Endodermal cell (in vitro differentiated cells): ENCODE measurements around the gene MPZL1. TPM values are rescaled to one million over a fixed set of nuclear protein-coding genes. Genes with fewer than 3 reads are reported as not detected.

Source experiments
- DNase-seq: peaks from one replicate; pipeline ENCODE4 v3.0.0-alpha.2; 2017
- H3K27ac ChIP-seq: 2 replicates; pipeline ENCODE4 v1.5.1; 2013; ENCODE audit warnings: mild to moderate bottlenecking, low read depth, low read length, moderate library complexity
- H3K27me3 ChIP-seq: 2 replicates; pipeline ENCODE4 v1.6.1; 2013; ENCODE audit warnings: mild to moderate bottlenecking, low read length, moderate library complexity; ENCODE audit not compliant: insufficient read depth, control insufficient read depth, poor library complexity, severe bottlenecking
- H3K36me3 ChIP-seq: 2 replicates; pipeline ENCODE4 v1.7.0; 2013; ENCODE audit warnings: mild to moderate bottlenecking, low read length, moderate library complexity; ENCODE audit not compliant: control insufficient read depth, insufficient read depth
- H3K4me1 ChIP-seq: one replicate; pipeline ENCODE4 v1.7.0; 2013; ENCODE audit warnings: low read length; ENCODE audit not compliant: control insufficient read depth, insufficient read depth
- H3K4me3 ChIP-seq: 2 replicates; pipeline ENCODE4 v1.5.1; 2013; ENCODE audit warnings: mild to moderate bottlenecking, low read length, moderate library complexity
- H3K9ac ChIP-seq: 2 replicates; pipeline ENCODE4 v1.6.1; 2013; ENCODE audit warnings: mild to moderate bottlenecking, low read length, moderate library complexity; ENCODE audit not compliant: poor library complexity, severe bottlenecking; ENCODE audit errors: extremely low read depth
- H3K9me3 ChIP-seq: 2 replicates; pipeline ENCODE4 v1.6.1; 2013; ENCODE audit warnings: mild to moderate bottlenecking, low read length, moderate library complexity; ENCODE audit not compliant: control insufficient read depth
- H3K27ac Mint-ChIP-seq: 2 replicates; pipeline ENCODE4 v1.8.0; 2020; ENCODE audit warnings: mixed read lengths
- H3K27me3 Mint-ChIP-seq: 2 replicates; pipeline ENCODE4 v1.8.0; 2021; ENCODE audit warnings: mild to moderate bottlenecking, mixed read lengths; ENCODE audit not compliant: insufficient read depth
- H3K36me3 Mint-ChIP-seq: 2 replicates; pipeline ENCODE4 v1.8.0; 2020; ENCODE audit warnings: low read depth, mixed read lengths
- H3K4me1 Mint-ChIP-seq: 2 replicates; pipeline ENCODE4 v1.8.0; 2020; ENCODE audit warnings: mixed read lengths
- H3K4me3 Mint-ChIP-seq: 2 replicates; pipeline ENCODE4 v1.8.0; 2020; ENCODE audit warnings: mild to moderate bottlenecking, moderate library complexity, mixed read lengths
- H3K9me3 Mint-ChIP-seq: 2 replicates; pipeline ENCODE4 v1.8.0; 2020; ENCODE audit warnings: mild to moderate bottlenecking, mixed read lengths
- WGBS, 2 experiments: methylation state at CpG; one replicate each; pipeline versions ENCODE4 v1.1.5 to v1.1.7; 2013; ENCODE audit warnings: missing lambda C conversion rate in 2 of 2, mixed read lengths in 1 of 2; ENCODE audit not compliant: insufficient coverage in 1 of 2, insufficient read length in 1 of 2; 5-methylcytosine and 5-hydroxymethylcytosine counted together
- total RNA-seq, 2 donors: library from RNA; stranded (reverse); fragmentation: NEBNext Ultra II Directional in 1 of 2; extraction: Animal tissue kit (Norgen Biotek cat#: 25700) in 1 of 2; gene quantifications; 2 replicates in 1 of 2; 3 replicates in 1 of 2; pipeline ENCODE4 v1.2.1, GENCODE V29; 2021
- TF ChIP-seq, protein P1 (sequence below): fragments of 200-600 bp; sonication (generic); conservative IDR thresholded peaks from 2 replicates; pipeline ENCODE4 v1.5.0; 2021; ENCODE audit warnings: antibody characterized with exemption, mild to moderate bottlenecking

MPZL1 gene
- total RNA-seq, 2 donors from 2014 or later: 111 to 114 TPM

DNA sequence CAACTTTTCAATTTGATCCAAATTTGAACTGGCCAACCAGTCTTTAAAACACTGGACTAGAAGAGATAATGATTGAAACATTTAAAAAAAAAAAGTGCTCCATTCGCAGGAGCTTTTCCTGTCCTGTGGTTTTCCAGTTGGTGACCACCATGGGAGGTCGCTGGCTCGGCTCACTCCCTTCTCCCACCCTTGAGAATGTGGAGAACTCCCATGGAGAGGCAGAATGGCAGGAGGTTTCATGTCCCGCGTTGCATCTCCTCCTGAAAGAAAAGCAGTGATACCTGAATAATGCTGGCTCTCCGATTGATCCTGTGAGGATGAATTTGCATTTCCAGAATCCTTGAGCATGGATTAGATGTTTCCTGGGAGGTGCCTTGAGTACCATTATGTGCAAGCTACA is 16.5 kb upstream of the MPZL1 start:
- peak; percentile 82 for DNase-seq
- TF ChIP-seq, protein P1, sequence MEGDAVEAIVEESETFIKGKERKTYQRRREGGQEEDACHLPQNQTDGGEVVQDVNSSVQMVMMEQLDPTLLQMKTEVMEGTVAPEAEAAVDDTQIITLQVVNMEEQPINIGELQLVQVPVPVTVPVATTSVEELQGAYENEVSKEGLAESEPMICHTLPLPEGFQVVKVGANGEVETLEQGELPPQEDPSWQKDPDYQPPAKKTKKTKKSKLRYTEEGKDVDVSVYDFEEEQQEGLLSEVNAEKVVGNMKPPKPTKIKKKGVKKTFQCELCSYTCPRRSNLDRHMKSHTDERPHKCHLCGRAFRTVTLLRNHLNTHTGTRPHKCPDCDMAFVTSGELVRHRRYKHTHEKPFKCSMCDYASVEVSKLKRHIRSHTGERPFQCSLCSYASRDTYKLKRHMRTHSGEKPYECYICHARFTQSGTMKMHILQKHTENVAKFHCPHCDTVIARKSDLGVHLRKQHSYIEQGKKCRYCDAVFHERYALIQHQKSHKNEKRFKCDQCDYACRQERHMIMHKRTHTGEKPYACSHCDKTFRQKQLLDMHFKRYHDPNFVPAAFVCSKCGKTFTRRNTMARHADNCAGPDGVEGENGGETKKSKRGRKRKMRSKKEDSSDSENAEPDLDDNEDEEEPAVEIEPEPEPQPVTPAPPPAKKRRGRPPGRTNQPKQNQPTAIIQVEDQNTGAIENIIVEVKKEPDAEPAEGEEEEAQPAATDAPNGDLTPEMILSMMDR: no peak
- H3K4me3 Mint-ChIP-seq: no peak overlapping the region
- H3K27me3 Mint-ChIP-seq: peaks cover 17% of the 10 kb centered on the region
- Histone ChIP-seq H3K9ac (no peak overlapping the region), H3K4me1 (peaks cover 3% of the 10 kb centered on the region), H3K9me3 (no peaks in the 10 kb centered on the region), H3K27ac (no peak overlapping the region), H3K36me3 (no peaks in the 10 kb centered on the region), H3K27me3 (no peaks in the 10 kb centered on the region), H3K4me3 (no peak overlapping the region)
- H3K9me3 Mint-ChIP-seq: no peaks in the 10 kb centered on the region
- H3K27ac Mint-ChIP-seq: no peak overlapping the region
- 8 to 14% methylated on average over 3 to 6 of the region's 6 CpGs for WGBS, 2 experiments
- no peaks in the 10 kb centered on the region for H3K36me3 Mint-ChIP-seq
- peaks cover 32% of the 10 kb centered on the region for H3K4me1 Mint-ChIP-seq

- Mint-ChIP-seq H3K36me3 (no peaks in the 10 kb centered on the region), H3K4me1 (peaks cover 32% of the 10 kb centered on the region), H3K9me3 (no peaks in the 10 kb centered on the region), H3K4me3 (no peak overlapping the region), H3K27ac (no peak overlapping the region), H3K27me3 (peaks cover 13% of the 10 kb centered on the region)
- no peak overlapping the region for H3K4me3 ChIP-seq
- H3K4me1 ChIP-seq: peaks cover 3% of the 10 kb centered on the region
- no peak overlapping the region for H3K9ac ChIP-seq
- H3K9me3 ChIP-seq: no peaks in the 10 kb centered on the region
- TF ChIP-seq, protein P1: no peak
- H3K27me3 ChIP-seq: no peaks in the 10 kb centered on the region
- 97% methylated on average over 2 of the region's 2 CpGs; no CpG with 5 or more reads in 1 of the 2 experiments for WGBS, 2 experiments
- no peaks in the 10 kb centered on the region for H3K36me3 ChIP-seq
- H3K27ac ChIP-seq: no peak overlapping the region
- DNase-seq: no peak
Measured at GRCh38 chr1:167706363-167706762, 15.4 kb upstream of the MPZL1 start.

DNA sequence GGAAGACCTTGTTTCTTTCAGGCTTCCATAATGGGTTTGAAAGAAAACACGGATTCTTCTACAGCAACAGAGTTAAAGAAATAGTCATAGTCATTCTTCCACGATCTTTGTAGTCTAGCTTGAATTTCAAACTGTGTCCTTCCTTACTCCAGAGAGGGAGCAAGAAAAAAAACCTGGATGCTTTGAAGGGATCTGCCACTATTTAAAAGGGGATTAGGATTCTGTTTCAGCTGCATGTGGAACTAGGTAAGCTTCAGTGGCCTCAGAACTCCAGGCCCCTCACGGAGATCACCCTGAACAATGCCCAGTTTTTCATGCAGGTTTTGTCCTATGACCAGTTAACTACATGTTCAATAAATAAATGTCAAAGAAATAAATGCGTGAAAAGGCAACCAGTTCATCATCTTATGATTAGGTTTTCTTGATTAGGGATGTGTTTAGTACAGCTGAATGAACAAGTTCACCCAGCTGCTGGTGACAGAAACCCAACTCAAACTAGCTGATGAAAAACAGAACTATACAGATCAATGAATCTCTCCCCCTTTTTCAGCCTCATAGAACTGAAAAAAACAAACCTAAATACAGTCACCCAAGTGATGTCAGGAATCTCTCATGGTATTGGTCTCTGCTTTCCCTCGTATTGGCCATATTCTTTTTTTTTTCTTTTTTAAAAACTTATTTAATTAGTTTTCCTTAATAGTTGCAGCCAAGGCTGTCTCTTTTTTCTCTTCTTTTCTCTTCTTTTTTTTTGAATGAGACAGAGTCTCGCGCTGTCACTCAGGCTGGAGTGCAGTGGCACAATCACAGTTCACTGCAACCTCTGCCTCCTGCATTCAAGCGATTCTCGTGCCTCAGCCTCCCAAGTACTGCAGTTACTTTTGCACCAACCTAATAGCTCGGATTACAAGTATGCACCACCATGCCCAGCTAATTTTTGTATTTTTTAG is 14.6 kb upstream of the MPZL1 start:
- peaks cover 3% of the 10 kb centered on the region for H3K4me1 ChIP-seq
- TF ChIP-seq, protein P1: no peak
- peaks cover 2% of the 10 kb centered on the region for H3K27me3 ChIP-seq
- H3K27ac Mint-ChIP-seq: no peak overlapping the region
- H3K36me3 Mint-ChIP-seq: no peaks in the 10 kb centered on the region
- DNase-seq: peak; percentile 32
- H3K9me3 Mint-ChIP-seq: no peaks in the 10 kb centered on the region
- H3K9me3 ChIP-seq: no peaks in the 10 kb centered on the region
- H3K9ac ChIP-seq: no peak overlapping the region
- H3K4me1 Mint-ChIP-seq: peaks cover 32% of the 10 kb centered on the region
- H3K36me3 ChIP-seq: no peaks in the 10 kb centered on the region
- no peak overlapping the region for H3K4me3 Mint-ChIP-seq
- WGBS, 2 experiments: 77 to 78% methylated on average over 9 to 10 of the region's 10 CpGs
- peaks cover 19% of the 10 kb centered on the region for H3K27me3 Mint-ChIP-seq
- H3K27ac ChIP-seq: no peak overlapping the region
- no peak overlapping the region for H3K4me3 ChIP-seq
